SU-DHL-6 (cell line): ENCODE measurements around the gene IYD.

Experiments
- EZH2phosphoT487 ChIP-seq: fragments of 200-600 bp; sonication (generic), shearing (Covaris generic); conservative IDR thresholded peaks from 2 replicates; pipeline ENCODE4 v1.6.1; 2018; ENCODE audit warnings: mild to moderate bottlenecking, antibody characterized with exemption, low read length, moderate library complexity, mixed read lengths
- TF ChIP-seq, protein P1 (sequence below): fragments of 200-600 bp; sonication (generic); IDR thresholded peaks from one replicate; pipeline ENCODE4 v1.5.1; 2017; ENCODE audit warnings: antibody characterized with exemption, mild to moderate bottlenecking, low read length, moderate library complexity; ENCODE audit not compliant: insufficient read depth, poor library complexity, severe bottlenecking

GRCh38 chr6:150453357-150453756 lies 84.5 kb downstream of the IYD start:
- TF ChIP-seq, protein P1, sequence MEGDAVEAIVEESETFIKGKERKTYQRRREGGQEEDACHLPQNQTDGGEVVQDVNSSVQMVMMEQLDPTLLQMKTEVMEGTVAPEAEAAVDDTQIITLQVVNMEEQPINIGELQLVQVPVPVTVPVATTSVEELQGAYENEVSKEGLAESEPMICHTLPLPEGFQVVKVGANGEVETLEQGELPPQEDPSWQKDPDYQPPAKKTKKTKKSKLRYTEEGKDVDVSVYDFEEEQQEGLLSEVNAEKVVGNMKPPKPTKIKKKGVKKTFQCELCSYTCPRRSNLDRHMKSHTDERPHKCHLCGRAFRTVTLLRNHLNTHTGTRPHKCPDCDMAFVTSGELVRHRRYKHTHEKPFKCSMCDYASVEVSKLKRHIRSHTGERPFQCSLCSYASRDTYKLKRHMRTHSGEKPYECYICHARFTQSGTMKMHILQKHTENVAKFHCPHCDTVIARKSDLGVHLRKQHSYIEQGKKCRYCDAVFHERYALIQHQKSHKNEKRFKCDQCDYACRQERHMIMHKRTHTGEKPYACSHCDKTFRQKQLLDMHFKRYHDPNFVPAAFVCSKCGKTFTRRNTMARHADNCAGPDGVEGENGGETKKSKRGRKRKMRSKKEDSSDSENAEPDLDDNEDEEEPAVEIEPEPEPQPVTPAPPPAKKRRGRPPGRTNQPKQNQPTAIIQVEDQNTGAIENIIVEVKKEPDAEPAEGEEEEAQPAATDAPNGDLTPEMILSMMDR = no peak
- TF ChIP-seq EZH2phosphoT487 = no peak
